GM12878 (cell line): ENCODE data around the gene CDCA8. TPM values are rescaled to one million over a fixed set of nuclear protein-coding genes. Genes with fewer than 3 reads are reported as not detected.

Source experiments
- ATAC-seq: fragments of 200-7000 bp; cut with Tn5 transposase; 3 replicates; pipeline ENCODE4 v1.9.1; 2020; ENCODE audit warnings: mild to moderate bottlenecking, moderate library complexity
- BruUV-seq: library from RNA; stranded (reverse); fragments of 400-500 nt; replicated peaks from 2 replicates; lab custom pipeline; 2021; lab: Mats Ljungman, UMichigan
- CTCF ChIA-PET: fragments of 300-600 bp; sonication (Branson Sonifier 250); formaldehyde crosslinking; extraction: SDS; loops from one replicate; lab custom pipeline; 2021; ENCODE audit warnings: inconsistent platforms; lab: Yijun Ruan, JAX
- POLR2A ChIA-PET: fragments of 350-600 bp; formaldehyde crosslinking; extraction: SDS; loops from one replicate; lab custom pipeline; 2021; ENCODE audit warnings: inconsistent platforms; lab: Charles Lee
- RAD21 ChIA-PET: fragments of 300-600 bp; sonication (Branson Sonifier 250); formaldehyde crosslinking; loops from one replicate; lab custom pipeline; 2023; ENCODE audit warnings: antibody characterized with exemption; ENCODE audit not compliant: unreplicated experiment; lab: Charles Lee
- SMC1A ChIA-PET: fragments of 300-600 bp; sonication (Branson Sonifier 250); formaldehyde crosslinking; loops from one replicate; lab custom pipeline; 2023; ENCODE audit not compliant: unreplicated experiment, uncharacterized antibody; lab: Charles Lee
- DNase-seq: peaks from one replicate; pipeline ENCODE4 v3.0.0-alpha.2; 2011; ENCODE audit warnings: low read depth, low spot score
- FAIRE-seq: peaks from 3 replicates; lab custom pipeline; 2011; peaks lifted over from hg19 to GRCh38; lab: Jason Lieb, UNC
- H2AFZ ChIP-seq: 2 replicates; pipeline ENCODE4 v1.6.0; 2011; ENCODE audit warnings: low read depth, low read length, control low read depth; ENCODE audit not compliant: control insufficient read depth
- H3K27ac ChIP-seq: 2 replicates; pipeline ENCODE4 v1.5.1; 2011; ENCODE audit warnings: control low read depth; ENCODE audit not compliant: control insufficient read depth, insufficient read depth
- H3K27me3 ChIP-seq, 2 experiments: replicated peaks in 1 of 2; 2 replicates each; pipeline versions ENCODE4 v1.6.0 to v1.6.1; 2011; ENCODE audit warnings: low read length in 1 of 2; ENCODE audit not compliant: control insufficient read depth in 2 of 2, insufficient read depth in 2 of 2
- H3K36me3 ChIP-seq, 2 experiments: 2 replicates each; pipeline ENCODE4 v1.5.1; 2011; ENCODE audit warnings: low read length in 1 of 2; ENCODE audit not compliant: control insufficient read depth in 2 of 2, insufficient read depth in 2 of 2
- H3K4me1 ChIP-seq: 2 replicates; pipeline ENCODE4 v1.6.1; 2011; ENCODE audit warnings: mild to moderate bottlenecking, low read length, moderate library complexity, mixed read lengths; ENCODE audit not compliant: control insufficient read depth, insufficient read depth
- H3K4me2 ChIP-seq: 2 replicates; pipeline ENCODE4 v1.6.0; 2011; ENCODE audit warnings: control low read depth; ENCODE audit not compliant: control insufficient read depth, insufficient read depth
- H3K4me3 ChIP-seq: fragments of 200-600 bp; sonication (generic); 2 replicates; pipeline ENCODE4 v1.5.1; 2016
- H3K79me2 ChIP-seq: 2 replicates; pipeline ENCODE4 v1.6.0; 2011; ENCODE audit warnings: low read length; ENCODE audit not compliant: control insufficient read depth, insufficient read depth
- H3K9ac ChIP-seq: 2 replicates; pipeline ENCODE4 v1.8.0; 2011; ENCODE audit warnings: low read length, control low read depth, mixed read lengths; ENCODE audit not compliant: control insufficient read depth, insufficient read depth
- H3K9me3 ChIP-seq: replicated peaks from 3 replicates; pipeline ENCODE4 v1.5.1; 2011; ENCODE audit warnings: mild to moderate bottlenecking, low read length; ENCODE audit not compliant: control insufficient read depth, insufficient read depth
- H4K20me1 ChIP-seq: 2 replicates; pipeline ENCODE4 v1.6.0; 2011; ENCODE audit not compliant: control insufficient read depth, insufficient read depth
- ATF3 ChIP-seq: IDR thresholded peaks from 2 replicates; pipeline ENCODE4 v1.6.1; 2011; ENCODE audit warnings: low read depth, mild to moderate bottlenecking, low read length, moderate library complexity, borderline replicate concordance; ENCODE audit errors: extremely low read depth
- BCL11A ChIP-seq: IDR thresholded peaks from 2 replicates; pipeline ENCODE4 v1.6.1; 2011; ENCODE audit warnings: low read depth, low read length
- GABPA ChIP-seq: IDR thresholded peaks from 2 replicates; pipeline ENCODE4 v1.6.1; 2014; ENCODE audit warnings: antibody characterized with exemption, low read depth, mild to moderate bottlenecking, inconsistent platforms
- IKZF2 ChIP-seq, 2 experiments: fragments of 450-650 bp; IDR thresholded peaks; 2 replicates each; pipeline ENCODE4 v1.6.1; 2017; ENCODE audit warnings: mild to moderate bottlenecking in 2 of 2, moderate library complexity in 2 of 2
- NFYB ChIP-seq: IDR thresholded peaks from 2 replicates; pipeline ENCODE4 v1.6.1; 2011; ENCODE audit warnings: low read depth, mild to moderate bottlenecking, low read length, improper control_type of control experiment, moderate library complexity; ENCODE audit not compliant: insufficient read depth
- RBBP5 ChIP-seq: fragments of 200-600 bp; sonication (generic); conservative IDR thresholded peaks from 2 replicates; pipeline ENCODE4 v1.6.1; 2016
- SMARCA5 ChIP-seq: fragments of 450-650 bp; IDR thresholded peaks from 2 replicates; pipeline ENCODE4 v1.6.1; 2017; ENCODE audit warnings: mild to moderate bottlenecking
- USF2 ChIP-seq: IDR thresholded peaks from 2 replicates; pipeline ENCODE4 v1.6.1; 2011; ENCODE audit warnings: low read depth, low read length, improper control_type of control experiment, borderline replicate concordance
- ZBED1 ChIP-seq: IDR thresholded peaks from 2 replicates; pipeline ENCODE4 v1.6.1; 2016; ENCODE audit warnings: borderline replicate concordance
- ZBTB11 ChIP-seq: fragments of 450-650 bp; formaldehyde crosslinking; IDR thresholded peaks from 2 replicates; pipeline ENCODE4 v1.5.0; 2022; ENCODE audit warnings: mild to moderate bottlenecking, missing genetic modification characterization
- ZNF622 ChIP-seq: fragments of 450-650 bp; IDR thresholded peaks from 2 replicates; pipeline ENCODE4 v1.6.1; 2017; ENCODE audit warnings: mild to moderate bottlenecking, inconsistent platforms
- WGBS: methylation state at CpG from one replicate; pipeline ENCODE4 v1.1.6; 2016; ENCODE audit warnings: low lambda C conversion rate; ENCODE audit not compliant: insufficient replicate concordance, insufficient coverage; ENCODE audit errors: missing lambda C conversion rate; 5-methylcytosine and 5-hydroxymethylcytosine counted together
- in situ Hi-C: fragments of 300-500 bp; cut with MboI; formaldehyde crosslinking; loops from 9 replicates; pipeline ENCODE4 v1.14.3; 2018; ENCODE audit warnings: mixed read lengths
- intact Hi-C: fragments of 100-400 bp; cut with micrococcal nuclease; formaldehyde crosslinking; loops from one replicate; pipeline ENCODE4 v1.14.2; 2022; ENCODE audit not compliant: unreplicated experiment
- polyA plus RNA-seq, 11 experiments: library from polyadenylated mRNA; depleted of rRNA in 4 of 11; unstranded in 6 of 11; stranded (reverse) in 5 of 11; fragments of >200 nt; fragmentation: Nextera tagmentation in 4 of 11; fragmentation: Illumina TruSeq in 1 of 11; extraction: Ambion mirVana in 4 of 11; extraction: Trizol in 1 of 11; gene quantifications; 1 replicate in 1 of 11; 2 replicates in 10 of 11; pipeline versions ENCODE4 v1.2.1 to v1.2.3, GENCODE V29; 2011 to 2016; ENCODE audit warnings: inconsistent platforms in 2 of 11, missing spikeins in 2 of 11, low read depth in 1 of 11
- total RNA-seq, 4 experiments: library from RNA; depleted of rRNA in 3 of 4; stranded (reverse); fragments of >200 nt in 3 of 4; fragmentation: Illumina TruSeq in 1 of 4; extraction: Trizol in 1 of 4; gene quantifications; 2 replicates each; pipeline versions ENCODE4 v1.2.1 to v1.2.3, GENCODE V29; 2013 to 2021
- TF ChIP-seq, protein P1 (sequence below), 3 experiments: IDR thresholded peaks in 2 of 3; conservative IDR thresholded peaks in 1 of 3; 2 replicates each; pipeline ENCODE4 v1.5.1; 2011; ENCODE audit warnings: low read depth in 3 of 3, low read length in 3 of 3, mild to moderate bottlenecking in 3 of 3, control low read depth in 2 of 3, moderate library complexity in 2 of 3, inconsistent platforms in 1 of 3, mixed read lengths in 1 of 3; ENCODE audit not compliant: control insufficient read depth in 2 of 3, insufficient read depth in 1 of 3; ENCODE audit errors: extremely low read depth in 1 of 3

CDCA8 gene
- total and polyA plus RNA-seq, 10 of the 15 experiments (the other 5 are each of a cell fraction or from before 2014, with no cell fraction given) = 21.3 to 98.1 (median 61.4) TPM

DNA sequence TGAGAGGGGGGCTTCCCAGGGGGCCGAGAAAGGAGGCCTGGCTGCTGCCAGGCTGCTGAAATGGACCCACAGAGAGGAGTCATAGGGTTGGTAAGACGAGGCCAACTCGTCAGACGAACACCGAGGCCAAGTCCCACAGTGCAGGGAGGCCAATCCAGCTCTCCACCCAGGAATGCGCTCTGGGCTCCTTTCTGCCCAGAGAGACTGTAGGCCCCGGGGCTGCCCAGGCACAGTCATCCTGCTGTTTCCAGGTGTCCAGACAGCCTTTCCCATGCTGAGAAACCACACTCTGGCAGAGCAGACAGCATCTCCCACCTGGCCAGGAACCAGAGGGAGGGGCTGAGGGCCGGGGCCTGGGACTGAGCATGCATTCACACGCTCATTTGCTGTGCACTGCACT lies 30.9 kb upstream of the CDCA8 start (continued):
- TF ChIP-seq RBBP5 (no peak), SMARCA5 (no peak), NFYB (no peak), USF2 (no peak)

- Histone ChIP-seq H3K9me3 (no peaks in the 10 kb centered on the region), H3K4me1 (no peaks in the 10 kb centered on the region), H3K79me2 (no peaks in the 10 kb centered on the region), H3K9ac (no peak overlapping the region), H3K36me3 (no peaks in the 10 kb centered on the region), H3K27ac (no peak overlapping the region), H3K4me2 (no peak overlapping the region), H4K20me1 (no peaks in the 10 kb centered on the region), H3K27me3 (no peaks in the 10 kb centered on the region), H2AFZ (no peak overlapping the region), H3K4me3 (no peak overlapping the region)
- ATAC-seq = no peak
- intact Hi-C loops = no loop called here
- DNase-seq = no peak
- SMC1A ChIA-PET = interaction anchor here (1.0 kb wide), 1 partner anchor 59 kb away, joined by 3 read pairs; no protein-coding TSS in a partner anchor
- POLR2A ChIA-PET = no interaction called here
- no peak for FAIRE-seq
- no TSS peak for BruUV-seq
- in situ Hi-C loops = no loop called here
- RAD21 ChIA-PET = no interaction called here
- WGBS = 38% methylated on average over 11 of the region's 11 CpGs
- CTCF ChIA-PET = interaction anchor here (1.0 to 1.4 kb wide), 2 partner anchors 20 to 59 kb away, joined by 5 to 6 read pairs; no protein-coding TSS in a partner anchor
- TF ChIP-seq ZBTB11 (CRISPR knock-in tag) (no peak), ZBED1 (no peak), NFYB (no peak), BCL11A (no peak), ZNF622 (no peak), ATF3 (no peak), GABPA (no peak), IKZF2 (IDR thresholded peaks at IDR 0.05) (no peak)
- TF ChIP-seq, protein P1, sequence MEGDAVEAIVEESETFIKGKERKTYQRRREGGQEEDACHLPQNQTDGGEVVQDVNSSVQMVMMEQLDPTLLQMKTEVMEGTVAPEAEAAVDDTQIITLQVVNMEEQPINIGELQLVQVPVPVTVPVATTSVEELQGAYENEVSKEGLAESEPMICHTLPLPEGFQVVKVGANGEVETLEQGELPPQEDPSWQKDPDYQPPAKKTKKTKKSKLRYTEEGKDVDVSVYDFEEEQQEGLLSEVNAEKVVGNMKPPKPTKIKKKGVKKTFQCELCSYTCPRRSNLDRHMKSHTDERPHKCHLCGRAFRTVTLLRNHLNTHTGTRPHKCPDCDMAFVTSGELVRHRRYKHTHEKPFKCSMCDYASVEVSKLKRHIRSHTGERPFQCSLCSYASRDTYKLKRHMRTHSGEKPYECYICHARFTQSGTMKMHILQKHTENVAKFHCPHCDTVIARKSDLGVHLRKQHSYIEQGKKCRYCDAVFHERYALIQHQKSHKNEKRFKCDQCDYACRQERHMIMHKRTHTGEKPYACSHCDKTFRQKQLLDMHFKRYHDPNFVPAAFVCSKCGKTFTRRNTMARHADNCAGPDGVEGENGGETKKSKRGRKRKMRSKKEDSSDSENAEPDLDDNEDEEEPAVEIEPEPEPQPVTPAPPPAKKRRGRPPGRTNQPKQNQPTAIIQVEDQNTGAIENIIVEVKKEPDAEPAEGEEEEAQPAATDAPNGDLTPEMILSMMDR (IDR thresholded peaks at IDR 0.05 in 2 of 3, conservative IDR thresholded peaks at IDR 0.05 in 1 of 3; ENCODE audit: control insufficient read depth in 2 of 3, extremely low read depth in 1 of 3, insufficient read depth in 1 of 3, low read depth in 3 of 3, low read length in 3 of 3) = no peak
These were observed 30.1 kb upstream of the CDCA8 start for GRCh38 chr1:37662031-37662755.
